Adrenal gland (tissue), 12 donors: ENCODE data around the gene AGAP1. TPM values are rescaled to one million over a fixed set of nuclear protein-coding genes. Genes with fewer than 3 reads are reported as not detected.

Experiments
- DNase-seq, 7 donors: peaks; one replicate each; pipeline ENCODE4 v3.0.0-alpha.2; 2019 to 2020
- H3K27ac ChIP-seq, 5 donors: fragments of 200-600 bp; sonication (generic) in 4 of 5; 1 replicate in 3 of 5; 2 replicates in 2 of 5; pipeline versions ENCODE4 v1.5.1 to v1.8.0; 2016 to 2020; ENCODE audit warnings: mild to moderate bottlenecking in 1 of 5
- H3K27me3 ChIP-seq: fragments of 200-600 bp; 2 replicates; pipeline ENCODE4 v1.8.0; 2021
- H3K36me3 ChIP-seq, 2 donors: fragments of 200-600 bp; replicated peaks in 1 of 2; 1 replicate in 1 of 2; 2 replicates in 1 of 2; pipeline versions ENCODE4 v1.5.1 to v1.8.0; 2018 to 2022
- H3K4me1 ChIP-seq, 2 donors: fragments of 200-600 bp; replicated peaks in 1 of 2; 1 replicate in 1 of 2; 2 replicates in 1 of 2; pipeline versions ENCODE4 v1.5.1 to v1.8.0; 2018 to 2021
- H3K4me3 ChIP-seq, 4 donors: fragments of 200-600 bp; sonication (generic) in 3 of 4; one replicate each; pipeline ENCODE4 v1.5.1; 2016 to 2018
- H3K9me3 ChIP-seq, 3 donors: fragments of 200-600 bp; sonication (generic) in 1 of 3; replicated peaks in 1 of 3; 1 replicate in 2 of 3; 2 replicates in 1 of 3; pipeline versions ENCODE4 v1.5.1 to v1.8.0; 2016 to 2021
- POLR2A ChIP-seq, 2 donors: fragments of 450-650 bp; IDR thresholded peaks; one replicate each; pipeline ENCODE4 v1.6.1; 2017; ENCODE audit warnings: antibody characterized with exemption in 2 of 2, mild to moderate bottlenecking in 2 of 2, moderate library complexity in 1 of 2
- WGBS, 4 donors: extraction: QIAGEN DNeasy Blood & Tissue Kit in 2 of 4; methylation state at CpG; one replicate each; pipeline versions ENCODE4 v1.1.5 to v1.1.7; 2013 to 2017; 5-methylcytosine and 5-hydroxymethylcytosine counted together
- intact Hi-C, 2 donors: fragments of 100-400 bp; cut with DNase I; formaldehyde crosslinking; loops; one replicate each; pipeline versions ENCODE4 v1.14.1 to v1.15.0; 2022 to 2023
- polyA plus RNA-seq, 3 donors: library from polyadenylated mRNA; stranded (reverse); fragments of 200-250 nt in 2 of 3; fragments of 350-450 nt in 1 of 3; fragmentation: Illumina TruSeq in 1 of 3; extraction: RNeasy Lipid Tissue Mini Kit (QIAGEN cat#74804) in 1 of 3; gene quantifications; one replicate each; pipeline ENCODE4 v1.2.3, GENCODE V29; 2013 to 2014
- total RNA-seq, 9 donors: library from RNA; depleted of rRNA in 4 of 9; stranded (reverse); fragments of >200 nt in 4 of 9; fragments of 120-200 nt in 1 of 9; fragmentation: NEBNext Ultra II Directional in 1 of 9; extraction: Animal tissue kit (Norgen Biotek cat#: 25700) in 1 of 9; gene quantifications; one replicate each; pipeline versions ENCODE4 v1.1.0 to v1.2.4, GENCODE V29; 2013 to 2023
- TF ChIP-seq, protein P1 (sequence below), 6 experiments: fragments of 450-650 bp in 4 of 6; fragments of 200-600 bp in 2 of 6; sonication (generic) in 1 of 6; IDR thresholded peaks; 1 replicate in 5 of 6; 2 replicates in 1 of 6; pipeline versions ENCODE4 v1.5.1 to v1.8.0; 2016 to 2021; ENCODE audit warnings: antibody characterized with exemption in 6 of 6, mild to moderate bottlenecking in 2 of 6, moderate library complexity in 1 of 6
- donor health status: healthy with polysubstance abuse.
- donor health status: Bipolar disorder and iron deficiency.
- donor health status: DM: yes; HTN: yes; CAD: no.
- donor health status: DM: no; HTN: no; CAD: no.
- donor health status: DM: no; HTN: no; CAD: no.
- donor health status: DM: yes; HTN: yes; CAD: no.

AGAP1 gene
- total and polyA plus RNA-seq, 12 donors: 5.3 to 29.6 (median 17.7) TPM

DNA sequence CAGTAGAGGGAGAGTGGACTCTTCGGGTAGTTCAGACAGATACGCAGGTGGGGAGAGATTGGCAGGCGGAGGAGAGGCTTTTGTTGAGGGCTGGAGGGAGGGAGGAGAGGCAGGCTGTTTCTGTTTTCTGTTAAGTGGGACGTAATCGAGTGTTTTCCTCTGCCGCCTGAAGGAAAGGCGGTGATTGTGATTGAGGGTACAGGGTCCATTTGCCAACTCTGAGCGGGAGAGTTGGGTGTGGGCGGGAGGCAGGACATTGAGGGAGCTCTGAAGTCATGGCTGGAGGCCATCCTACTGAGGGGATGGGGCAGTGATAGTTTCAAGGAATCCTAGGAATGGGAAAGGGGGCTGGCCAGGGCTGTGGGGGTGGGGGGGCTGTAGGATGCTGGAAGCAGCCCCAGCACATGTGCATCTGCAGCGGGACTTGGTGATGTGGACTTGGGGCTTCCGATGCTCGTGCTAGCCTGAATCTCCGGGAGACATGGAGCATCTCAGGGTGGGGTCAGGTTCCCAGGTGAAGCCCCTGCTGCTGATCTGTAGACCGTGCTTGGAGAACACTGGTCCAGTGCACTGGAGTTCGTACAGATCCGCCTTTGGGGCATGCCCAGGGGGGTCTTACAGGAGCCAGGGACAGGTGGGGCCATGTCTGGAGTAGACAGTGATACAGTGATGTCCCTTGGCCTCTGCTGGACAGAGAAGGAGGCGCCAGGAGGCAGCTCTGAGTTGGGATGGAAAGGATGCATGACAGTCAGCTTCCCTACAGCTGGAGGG is 167.5 kb downstream of the AGAP1 start:
- Histone ChIP-seq H3K4me3 (no peak overlapping the region), H3K36me3 (no peaks in the 10 kb centered on the region), H3K27ac (no peak overlapping the region), H3K27me3 (no peaks in the 10 kb centered on the region), H3K4me1 (peaks cover 4 to 44% of the 10 kb centered on the region in 2 donors), H3K9me3 (no peaks in the 10 kb centered on the region)
- intact Hi-C loops: no loop called here
- DNase-seq: no peak
- WGBS, 4 donors: 89% methylated on average over 16 to 17 of the region's 17 CpGs
- TF ChIP-seq POLR2A (IDR thresholded peaks at IDR 0.05): no peak
- TF ChIP-seq, protein P1, sequence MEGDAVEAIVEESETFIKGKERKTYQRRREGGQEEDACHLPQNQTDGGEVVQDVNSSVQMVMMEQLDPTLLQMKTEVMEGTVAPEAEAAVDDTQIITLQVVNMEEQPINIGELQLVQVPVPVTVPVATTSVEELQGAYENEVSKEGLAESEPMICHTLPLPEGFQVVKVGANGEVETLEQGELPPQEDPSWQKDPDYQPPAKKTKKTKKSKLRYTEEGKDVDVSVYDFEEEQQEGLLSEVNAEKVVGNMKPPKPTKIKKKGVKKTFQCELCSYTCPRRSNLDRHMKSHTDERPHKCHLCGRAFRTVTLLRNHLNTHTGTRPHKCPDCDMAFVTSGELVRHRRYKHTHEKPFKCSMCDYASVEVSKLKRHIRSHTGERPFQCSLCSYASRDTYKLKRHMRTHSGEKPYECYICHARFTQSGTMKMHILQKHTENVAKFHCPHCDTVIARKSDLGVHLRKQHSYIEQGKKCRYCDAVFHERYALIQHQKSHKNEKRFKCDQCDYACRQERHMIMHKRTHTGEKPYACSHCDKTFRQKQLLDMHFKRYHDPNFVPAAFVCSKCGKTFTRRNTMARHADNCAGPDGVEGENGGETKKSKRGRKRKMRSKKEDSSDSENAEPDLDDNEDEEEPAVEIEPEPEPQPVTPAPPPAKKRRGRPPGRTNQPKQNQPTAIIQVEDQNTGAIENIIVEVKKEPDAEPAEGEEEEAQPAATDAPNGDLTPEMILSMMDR (IDR thresholded peaks at IDR 0.05): no peak

DNA sequence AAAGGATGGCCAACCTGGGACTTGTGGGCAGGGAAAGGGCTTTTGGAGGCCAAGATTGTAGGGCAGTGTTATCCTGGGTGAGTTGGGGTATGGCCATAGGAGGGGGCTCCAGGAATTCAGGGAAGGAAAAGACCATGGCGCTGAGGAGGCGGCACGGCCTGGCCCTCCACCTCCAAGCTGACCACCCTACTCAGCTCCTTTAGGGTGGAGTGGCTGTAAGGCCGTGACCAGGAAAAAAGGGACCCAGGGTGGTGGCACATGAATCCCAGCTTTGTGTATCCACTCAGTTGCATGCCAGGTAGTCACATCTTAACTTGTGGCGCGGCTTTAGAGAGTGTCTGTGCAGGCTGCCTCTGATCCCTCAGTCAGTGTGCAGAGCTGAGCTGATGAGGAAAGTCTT is 168.1 kb downstream of the AGAP1 start:
- intact Hi-C loops: no loop called here
- no peak overlapping the region for H3K4me3 ChIP-seq
- no peak for DNase-seq
- WGBS, 4 donors: 96 to 100% (median 98%) methylated on average over 6 of the region's 6 CpGs
- H3K27me3 ChIP-seq: no peaks in the 10 kb centered on the region
- no peaks in the 10 kb centered on the region for H3K36me3 ChIP-seq
- H3K27ac ChIP-seq: no peak overlapping the region
- peaks cover 4 to 44% of the 10 kb centered on the region in 2 donors for H3K4me1 ChIP-seq
- no peaks in the 10 kb centered on the region for H3K9me3 ChIP-seq
- TF ChIP-seq POLR2A (IDR thresholded peaks at IDR 0.05): no peak

DNA sequence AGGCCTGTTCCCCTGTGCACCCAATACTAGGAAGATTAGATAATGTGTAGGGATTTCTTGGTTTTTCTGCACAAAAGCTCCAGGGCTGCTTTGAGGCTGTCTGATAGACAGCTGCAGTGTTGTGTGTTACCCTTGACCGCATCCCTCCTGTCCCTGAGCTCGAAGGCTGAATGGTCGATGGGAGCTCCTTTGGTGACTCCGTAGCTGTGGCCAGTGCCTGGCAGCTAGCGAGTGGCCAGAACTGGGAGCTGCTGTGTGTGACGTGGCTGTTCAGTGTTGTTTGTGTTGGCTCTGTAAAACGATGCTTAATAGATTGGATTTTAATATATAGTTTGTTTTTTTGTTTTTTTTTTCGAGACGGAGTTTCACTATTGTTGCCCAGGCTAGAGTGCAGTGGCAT is 170.0 kb downstream of the AGAP1 start:
- intact Hi-C loops: no loop called here
- H3K4me1 ChIP-seq: peaks cover 4 to 32% of the 10 kb centered on the region in 2 donors
- no peak overlapping the region for H3K4me3 ChIP-seq
- no peak for TF ChIP-seq POLR2A (IDR thresholded peaks at IDR 0.05)
- TF ChIP-seq, protein P1 (IDR thresholded peaks at IDR 0.05): no peak
- no peaks in the 10 kb centered on the region for H3K27me3 ChIP-seq
- no peaks in the 10 kb centered on the region for H3K9me3 ChIP-seq
- H3K36me3 ChIP-seq: no peaks in the 10 kb centered on the region
- no peak for DNase-seq
- WGBS, 4 donors: 66 to 73% (median 69%) methylated on average over 8 to 9 of the region's 9 CpGs
- H3K27ac ChIP-seq: no peak overlapping the region

DNA sequence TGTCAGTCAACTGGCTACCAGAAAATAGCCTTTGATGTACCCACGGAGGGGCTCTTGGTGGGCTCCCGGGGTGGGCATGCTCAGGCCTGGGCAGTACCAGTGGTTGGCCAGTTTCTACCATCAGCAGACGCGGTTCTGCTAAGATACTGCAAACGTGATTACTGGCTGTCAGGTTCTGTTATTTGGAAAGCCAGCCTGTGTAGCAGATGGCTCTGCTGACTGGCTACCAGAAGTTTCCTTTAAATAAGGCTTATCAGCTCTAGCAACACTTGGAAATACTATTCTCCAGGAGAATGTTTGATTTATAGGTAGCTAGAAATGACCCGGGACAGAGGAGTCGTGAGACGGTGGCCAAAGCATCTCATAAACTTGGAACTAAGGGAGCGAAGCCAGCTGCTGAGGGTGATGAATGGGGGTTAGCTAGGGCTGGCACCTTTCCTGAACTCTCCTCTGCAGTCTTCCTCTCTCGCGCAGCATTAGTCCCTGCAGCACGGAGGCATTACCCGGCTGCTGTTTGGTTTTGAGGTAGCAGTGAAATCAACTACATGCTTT is 171.9 kb downstream of the AGAP1 start:
- Histone ChIP-seq H3K36me3 (no peaks in the 10 kb centered on the region), H3K27ac (no peak overlapping the region), H3K9me3 (no peaks in the 10 kb centered on the region), H3K4me1 (peaks cover 4 to 13% of the 10 kb centered on the region in 2 donors), H3K27me3 (no peaks in the 10 kb centered on the region), H3K4me3 (peak overlapping the region in 1 of 4 donors; percentile 24)
- peak; percentile 47 to 87 (median 72) for DNase-seq
- no peak for TF ChIP-seq POLR2A (IDR thresholded peaks at IDR 0.05)
- TF ChIP-seq, protein P1 (IDR thresholded peaks at IDR 0.05): no peak
- WGBS, 4 donors: 5 to 8% (median 7%) methylated on average over 11 to 13 of the region's 13 CpGs
- intact Hi-C loops: no loop called here
